Measurements from ENCODE around the gene THBS3. TPM values are rescaled to one million over a fixed set of nuclear protein-coding genes. Genes with fewer than 3 reads are reported as not detected.
"Not testable (repeated sequence)": the region's sequence is repeated elsewhere in the genome, so short reads cannot be mapped to it uniquely, and the experiment has no call there.

Gene THBS3
- total and polyA plus RNA-seq, 2 donors (not counting 1 experiment from before 2014, with no cell fraction given) = 36.8 to 39.6 TPM

- Histone ChIP-seq H3K4me1 (ENCODE audit: control insufficient read depth, extremely low read depth, insufficient read depth, low read length) (peaks cover 16% of the 10 kb centered on the region), H3K4me2 (ENCODE audit: extremely low read depth, insufficient read depth, low read length) (no peak overlapping the region), H3K4me3 (replicated peaks in 1 of 4; ENCODE audit: control extremely low read depth in 1 of 4, insufficient read depth in 1 of 4, low read depth in 3 of 4, low read length in 4 of 4) (no peak overlapping the region), H3K27ac (ENCODE audit: insufficient read depth, low read length) (no peak overlapping the region), H3K9me3 (ENCODE audit: control insufficient read depth, insufficient read depth, low read depth, low read length) (no peaks in the 10 kb centered on the region), H4K20me1 (ENCODE audit: control insufficient read depth, extremely low read depth, insufficient read depth, low read length) (no peaks in the 10 kb centered on the region), H3K36me3 (ENCODE audit: control insufficient read depth, insufficient read depth, low read length) (peaks cover 2% of the 10 kb centered on the region), H3K9ac (ENCODE audit: insufficient read depth, low read length) (no peak overlapping the region), H3K79me2 (ENCODE audit: control insufficient read depth, insufficient read depth, low read length) (peaks cover 6% of the 10 kb centered on the region), H3K27me3 (ENCODE audit: control insufficient read depth, insufficient read depth, low read length) (no peaks in the 10 kb centered on the region), H2AFZ (ENCODE audit: low read length) (no peak overlapping the region)
- TF ChIP-seq EZH2 (IDR thresholded peaks at IDR 0.05; ENCODE audit: low read length, missing control alignments) = no peak
- DNase-seq (ENCODE audit: low read depth in 2 of 2) = no peak
These were observed 34.2 kb upstream of the THBS3 start for GRCh38 chr1:155241841-155242264.

GRCh38 chr1:155241069-155241679, 33.5 kb upstream of the THBS3 start:
- peaks cover 6% of the 10 kb centered on the region for H3K79me2 ChIP-seq (ENCODE audit: control insufficient read depth, insufficient read depth, low read length)
- H3K9ac ChIP-seq (ENCODE audit: insufficient read depth, low read length) = peak overlapping the region; percentile 32

GRCh38 chr1:155236451-155236850, 28.8 kb upstream of the THBS3 start:
- H3K4me1 ChIP-seq (ENCODE audit: control insufficient read depth, extremely low read depth, insufficient read depth, low read length) = peaks cover 3% of the 10 kb centered on the region
- no peaks in the 10 kb centered on the region for H3K9me3 ChIP-seq (ENCODE audit: control insufficient read depth, insufficient read depth, low read depth, low read length)
- H3K4me3 ChIP-seq (replicated peaks in 1 of 4; ENCODE audit: control extremely low read depth in 1 of 4, insufficient read depth in 1 of 4, low read depth in 3 of 4, low read length in 4 of 4) = no peak overlapping the region
- peaks cover 2% of the 10 kb centered on the region for H3K36me3 ChIP-seq (ENCODE audit: control insufficient read depth, insufficient read depth, low read length)
- H3K79me2 ChIP-seq (ENCODE audit: control insufficient read depth, insufficient read depth, low read length) = no peaks in the 10 kb centered on the region
- no peaks in the 10 kb centered on the region for H4K20me1 ChIP-seq (ENCODE audit: control insufficient read depth, extremely low read depth, insufficient read depth, low read length)
- H3K4me2 ChIP-seq (ENCODE audit: extremely low read depth, insufficient read depth, low read length) = no peak overlapping the region
- no peak overlapping the region for H3K9ac ChIP-seq (ENCODE audit: insufficient read depth, low read length)
- TF ChIP-seq EZH2 (IDR thresholded peaks at IDR 0.05; ENCODE audit: low read length, missing control alignments) (no peak), CTCF (conservative IDR thresholded peaks at IDR 0.05 in 1 of 2, IDR thresholded peaks at IDR 0.05 in 1 of 2; ENCODE audit: low read depth in 1 of 2, low read length in 2 of 2) (no peak)
- no peak for DNase-seq (ENCODE audit: low read depth in 2 of 2)
- no peaks in the 10 kb centered on the region for H3K27me3 ChIP-seq (ENCODE audit: control insufficient read depth, insufficient read depth, low read length)
- H2AFZ ChIP-seq (ENCODE audit: low read length) = no peak overlapping the region
- no peak overlapping the region for H3K27ac ChIP-seq (ENCODE audit: insufficient read depth, low read length)

More at GRCh38 chr1:155241069-155241679, 33.5 kb upstream of the THBS3 start:
- Histone ChIP-seq H3K27ac (ENCODE audit: insufficient read depth, low read length) (peak overlapping the region; percentile 39), H3K36me3 (ENCODE audit: control insufficient read depth, insufficient read depth, low read length) (peaks cover 2% of the 10 kb centered on the region), H2AFZ (ENCODE audit: low read length) (no peak overlapping the region), H3K27me3 (ENCODE audit: control insufficient read depth, insufficient read depth, low read length) (no peaks in the 10 kb centered on the region), H3K4me2 (ENCODE audit: extremely low read depth, insufficient read depth, low read length) (peak overlapping the region; percentile 15), H3K4me1 (ENCODE audit: control insufficient read depth, extremely low read depth, insufficient read depth, low read length) (peaks cover 16% of the 10 kb centered on the region), H3K9me3 (ENCODE audit: control insufficient read depth, insufficient read depth, low read depth, low read length) (no peaks in the 10 kb centered on the region), H4K20me1 (ENCODE audit: control insufficient read depth, extremely low read depth, insufficient read depth, low read length) (no peaks in the 10 kb centered on the region), H3K4me3 (replicated peaks in 1 of 4; ENCODE audit: control extremely low read depth in 1 of 4, insufficient read depth in 1 of 4, low read depth in 3 of 4, low read length in 4 of 4) (peak overlapping the region; percentile 32 to 73 (median 52))
- TF ChIP-seq EZH2 (IDR thresholded peaks at IDR 0.05; ENCODE audit: low read length, missing control alignments) = no peak
- TF ChIP-seq CTCF (conservative IDR thresholded peaks at IDR 0.05 in 1 of 2, IDR thresholded peaks at IDR 0.05 in 1 of 2; ENCODE audit: low read depth in 1 of 2, low read length in 2 of 2) = no peak
- peak; percentile 74 to 87 for DNase-seq (ENCODE audit: low read depth in 2 of 2)

- DNase-seq (ENCODE audit: low read depth in 2 of 2); H3K79me2 ChIP-seq (ENCODE audit: control insufficient read depth, insufficient read depth, low read length); H2AFZ ChIP-seq (ENCODE audit: low read length); H3K27ac ChIP-seq (ENCODE audit: insufficient read depth, low read length); H3K27me3 ChIP-seq (ENCODE audit: control insufficient read depth, insufficient read depth, low read length); H3K9ac ChIP-seq (ENCODE audit: insufficient read depth, low read length); H3K4me1 ChIP-seq (ENCODE audit: control insufficient read depth, extremely low read depth, insufficient read depth, low read length); H3K36me3 ChIP-seq (ENCODE audit: control insufficient read depth, insufficient read depth, low read length); H3K4me3 ChIP-seq (replicated peaks in 1 of 4; ENCODE audit: control extremely low read depth in 1 of 4, insufficient read depth in 1 of 4, low read depth in 3 of 4, low read length in 4 of 4); H3K9me3 ChIP-seq (ENCODE audit: control insufficient read depth, insufficient read depth, low read depth, low read length); H4K20me1 ChIP-seq (ENCODE audit: control insufficient read depth, extremely low read depth, insufficient read depth, low read length); H3K4me2 ChIP-seq (ENCODE audit: extremely low read depth, insufficient read depth, low read length): not testable (repeated sequence)
These were observed 27.7 kb upstream of the THBS3 start for GRCh38 chr1:155235375-155235774.

- H3K79me2 ChIP-seq (ENCODE audit: control insufficient read depth, insufficient read depth, low read length); H3K4me2 ChIP-seq (ENCODE audit: extremely low read depth, insufficient read depth, low read length); H3K9me3 ChIP-seq (ENCODE audit: control insufficient read depth, insufficient read depth, low read depth, low read length); H3K9ac ChIP-seq (ENCODE audit: insufficient read depth, low read length); H2AFZ ChIP-seq (ENCODE audit: low read length); H3K36me3 ChIP-seq (ENCODE audit: control insufficient read depth, insufficient read depth, low read length); H3K27me3 ChIP-seq (ENCODE audit: control insufficient read depth, insufficient read depth, low read length); H3K27ac ChIP-seq (ENCODE audit: insufficient read depth, low read length); H4K20me1 ChIP-seq (ENCODE audit: control insufficient read depth, extremely low read depth, insufficient read depth, low read length); H3K4me1 ChIP-seq (ENCODE audit: control insufficient read depth, extremely low read depth, insufficient read depth, low read length); DNase-seq (ENCODE audit: low read depth in 2 of 2); H3K4me3 ChIP-seq (replicated peaks in 1 of 4; ENCODE audit: control extremely low read depth in 1 of 4, insufficient read depth in 1 of 4, low read depth in 3 of 4, low read length in 4 of 4): not testable (repeated sequence)
These were observed 25.8 kb upstream of the THBS3 start for GRCh38 chr1:155233502-155233901.

Measured in fibroblast of lung (primary cell).